Measurements from ENCODE around the gene PCDHA8.
"Not testable (repeated sequence)": the region's sequence is repeated elsewhere in the genome, so short reads cannot be mapped to it uniquely, and the experiment has no call there.

The PCDHA8 gene, protein sequence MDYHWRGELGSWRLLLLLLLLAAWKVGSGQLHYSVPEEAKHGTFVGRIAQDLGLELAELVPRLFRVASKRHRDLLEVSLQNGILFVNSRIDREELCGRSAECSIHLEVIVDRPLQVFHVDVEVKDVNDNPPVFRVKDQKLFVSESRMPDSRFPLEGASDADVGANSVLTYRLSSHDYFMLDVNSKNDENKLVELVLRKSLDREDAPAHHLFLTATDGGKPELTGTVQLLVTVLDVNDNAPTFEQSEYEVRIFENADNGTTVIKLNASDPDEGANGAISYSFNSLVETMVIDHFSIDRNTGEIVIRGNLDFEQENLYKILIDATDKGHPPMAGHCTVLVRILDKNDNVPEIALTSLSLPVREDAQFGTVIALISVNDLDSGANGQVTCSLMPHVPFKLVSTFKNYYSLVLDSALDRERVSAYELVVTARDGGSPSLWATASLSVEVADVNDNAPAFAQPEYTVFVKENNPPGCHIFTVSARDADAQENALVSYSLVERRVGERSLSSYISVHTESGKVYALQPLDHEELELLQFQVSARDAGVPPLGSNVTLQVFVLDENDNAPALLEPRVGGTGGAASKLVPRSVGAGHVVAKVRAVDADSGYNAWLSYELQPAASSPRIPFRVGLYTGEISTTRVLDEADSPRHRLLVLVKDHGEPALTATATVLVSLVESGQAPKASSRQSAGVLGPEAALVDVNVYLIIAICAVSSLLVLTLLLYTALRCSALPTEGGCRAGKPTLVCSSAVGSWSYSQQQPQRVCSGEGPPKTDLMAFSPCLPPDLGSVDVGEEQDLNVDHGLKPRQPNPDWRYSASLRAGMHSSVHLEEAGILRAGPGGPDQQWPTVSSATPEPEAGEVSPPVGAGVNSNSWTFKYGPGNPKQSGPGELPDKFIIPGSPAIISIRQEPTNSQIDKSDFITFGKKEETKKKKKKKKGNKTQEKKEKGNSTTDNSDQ

GRCh38 chr5:140840978-140841962 is at the start of gene PCDHA8:
PCDHA8 (plus strand) TSS chr5:140841187; CDS start chr5:140841322, 135 bp downstream.
- DNase-seq: no peak

DNA sequence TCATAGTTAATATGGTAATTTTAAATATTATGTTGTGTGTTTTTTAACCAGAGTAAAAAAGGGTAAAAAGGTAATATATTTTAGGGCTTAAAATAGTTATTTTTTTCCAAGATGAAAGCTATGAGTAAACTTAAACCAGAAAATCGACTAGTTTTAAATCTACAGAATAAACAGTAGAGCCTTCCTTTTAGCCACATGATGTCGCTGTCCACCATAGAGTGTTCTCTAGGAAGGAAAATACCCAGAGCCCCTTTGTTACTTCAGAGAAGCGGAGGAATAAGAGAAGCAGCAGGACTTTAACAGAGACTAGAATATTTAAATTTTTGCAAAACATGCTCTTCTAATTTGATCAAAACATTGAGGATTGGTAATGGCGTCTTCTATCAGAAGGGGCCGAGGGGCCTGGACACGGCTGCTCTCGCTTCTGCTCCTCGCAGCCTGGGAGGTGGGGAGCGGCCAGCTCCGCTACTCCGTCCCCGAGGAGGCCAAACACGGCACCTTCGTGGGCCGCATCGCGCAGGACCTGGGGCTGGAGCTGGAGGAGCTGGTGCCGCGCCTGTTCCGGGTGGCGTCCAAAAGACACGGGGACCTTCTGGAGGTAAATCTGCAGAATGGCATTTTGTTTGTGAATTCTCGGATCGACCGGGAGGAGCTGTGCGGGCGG is 46.3 kb upstream of the PCDHA8 start, which contains the start of gene PCDHA2:
Gene PCDHA2, plus strand, starts transcription at position 258 of the 664 bp plus-strand sequence.
- DNase-seq: peak; percentile 41 to 46

DNA sequence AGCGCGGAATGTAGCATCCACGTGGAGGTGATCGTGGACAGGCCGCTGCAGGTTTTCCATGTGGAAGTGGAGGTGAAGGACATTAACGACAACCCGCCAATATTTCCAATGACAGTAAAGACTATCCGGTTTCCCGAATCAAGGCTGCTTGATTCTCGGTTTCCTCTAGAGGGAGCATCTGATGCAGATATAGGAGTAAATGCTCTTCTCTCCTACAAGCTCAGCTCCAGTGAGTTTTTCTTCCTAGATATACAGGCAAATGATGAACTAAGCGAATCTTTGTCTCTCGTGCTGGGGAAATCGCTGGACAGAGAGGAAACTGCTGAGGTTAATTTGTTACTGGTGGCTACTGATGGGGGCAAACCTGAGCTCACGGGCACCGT is 45.7 kb upstream of the PCDHA8 start:
- peak; percentile 17 to 32 for DNase-seq

DNA sequence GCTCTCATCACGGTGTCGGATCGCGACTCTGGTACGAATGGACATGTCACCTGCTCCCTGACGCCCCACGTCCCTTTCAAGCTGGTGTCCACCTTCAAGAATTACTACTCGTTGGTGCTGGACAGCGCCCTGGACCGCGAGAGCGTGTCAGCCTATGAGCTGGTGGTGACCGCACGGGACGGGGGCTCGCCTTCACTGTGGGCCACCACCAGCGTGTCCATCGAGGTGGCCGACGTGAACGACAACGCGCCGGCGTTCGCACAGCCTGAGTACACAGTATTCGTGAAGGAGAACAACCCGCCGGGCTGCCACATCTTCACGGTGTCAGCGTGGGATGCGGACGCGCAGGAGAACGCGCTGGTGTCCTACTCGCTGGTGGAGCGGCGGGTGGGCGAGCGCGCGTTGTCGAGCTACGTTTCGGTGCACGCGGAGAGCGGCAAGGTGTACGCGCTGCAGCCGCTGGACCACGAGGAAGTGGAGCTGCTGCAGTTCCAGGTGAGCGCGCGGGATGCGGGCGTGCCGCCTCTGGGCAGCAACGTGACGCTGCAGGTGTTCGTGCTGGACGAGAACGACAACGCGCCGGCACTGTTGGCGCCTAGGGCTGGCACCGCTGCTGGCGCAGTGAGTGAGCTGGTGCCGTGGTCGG is 44.8 kb upstream of the PCDHA8 start:
- not testable (repeated sequence) for DNase-seq

DNA sequence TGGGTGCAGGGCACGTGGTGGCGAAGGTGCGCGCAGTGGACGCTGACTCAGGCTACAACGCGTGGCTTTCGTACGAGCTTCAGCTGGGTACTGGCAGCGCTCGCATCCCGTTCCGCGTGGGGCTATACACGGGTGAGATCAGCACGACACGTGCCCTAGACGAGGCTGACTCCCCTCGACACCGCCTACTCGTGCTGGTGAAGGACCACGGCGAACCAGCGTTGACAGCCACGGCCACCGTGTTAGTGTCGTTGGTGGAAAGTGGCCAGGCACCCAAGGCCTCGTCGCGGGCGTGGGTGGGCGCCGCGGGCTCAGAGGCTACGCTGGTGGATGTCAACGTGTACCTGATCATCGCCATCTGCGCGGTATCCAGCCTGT is 44.3 kb upstream of the PCDHA8 start:
- no peak for DNase-seq

GRCh38 chr5:140800816-140801493 is 40.0 kb upstream of the PCDHA8 start, which contains the start of gene PCDHA3:
PCDHA3 (plus strand) TSS chr5:140801057.
- DNase-seq: no peak

DNA sequence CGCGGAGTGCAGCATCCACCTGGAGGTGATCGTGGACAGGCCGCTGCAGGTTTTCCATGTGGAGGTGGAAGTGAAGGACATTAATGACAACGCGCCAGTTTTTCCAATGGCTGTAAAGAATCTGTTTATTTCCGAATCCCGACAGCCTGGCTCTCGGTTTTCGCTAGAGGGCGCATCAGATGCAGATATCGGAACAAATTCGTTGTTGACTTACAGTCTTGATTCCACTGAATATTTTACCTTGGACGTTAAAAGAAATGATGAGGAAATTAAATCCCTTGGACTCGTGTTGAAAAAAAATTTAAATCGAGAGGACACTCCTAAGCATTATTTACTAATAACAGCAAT is 39.5 kb upstream of the PCDHA8 start:
- no peak for DNase-seq

DNA sequence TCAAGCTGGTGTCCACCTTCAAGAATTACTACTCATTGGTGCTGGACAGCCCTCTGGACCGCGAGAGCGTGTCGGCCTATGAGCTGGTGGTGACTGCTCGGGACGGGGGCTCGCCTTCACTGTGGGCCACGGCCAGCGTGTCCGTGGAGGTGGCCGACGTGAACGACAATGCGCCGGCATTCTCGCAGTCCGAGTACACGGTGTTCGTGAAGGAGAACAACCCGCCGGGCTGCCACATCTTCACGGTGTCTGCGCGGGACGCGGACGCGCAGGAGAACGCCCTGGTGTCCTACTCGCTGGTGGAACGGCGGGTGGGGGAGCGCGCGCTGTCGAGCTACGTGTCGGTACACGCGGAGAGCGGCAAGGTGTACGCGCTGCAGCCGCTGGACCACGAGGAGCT is 38.6 kb upstream of the PCDHA8 start:
- DNase-seq: not testable (repeated sequence)

DNA sequence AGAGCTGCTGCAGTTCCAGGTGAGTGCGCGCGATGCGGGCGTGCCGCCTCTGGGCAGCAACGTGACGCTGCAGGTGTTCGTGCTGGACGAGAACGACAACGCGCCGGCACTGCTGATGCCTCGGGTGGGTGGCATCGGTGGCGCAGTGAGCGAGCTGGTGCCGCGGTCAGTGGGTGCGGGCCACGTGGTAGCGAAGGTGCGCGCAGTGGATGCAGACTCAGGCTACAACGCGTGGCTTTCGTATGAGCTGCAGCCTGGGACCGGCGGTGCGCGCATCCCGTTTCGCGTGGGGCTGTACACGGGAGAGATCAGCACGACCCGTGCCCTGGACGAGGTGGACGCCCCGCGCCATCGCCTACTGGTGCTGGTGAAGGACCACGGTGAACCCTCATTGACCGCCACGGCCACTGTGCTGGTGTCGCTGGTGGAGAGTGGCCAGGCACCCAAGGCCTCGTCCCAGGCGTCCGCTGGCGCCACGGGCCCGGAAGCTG is 38.2 kb upstream of the PCDHA8 start:
- DNase-seq: no peak

DNA sequence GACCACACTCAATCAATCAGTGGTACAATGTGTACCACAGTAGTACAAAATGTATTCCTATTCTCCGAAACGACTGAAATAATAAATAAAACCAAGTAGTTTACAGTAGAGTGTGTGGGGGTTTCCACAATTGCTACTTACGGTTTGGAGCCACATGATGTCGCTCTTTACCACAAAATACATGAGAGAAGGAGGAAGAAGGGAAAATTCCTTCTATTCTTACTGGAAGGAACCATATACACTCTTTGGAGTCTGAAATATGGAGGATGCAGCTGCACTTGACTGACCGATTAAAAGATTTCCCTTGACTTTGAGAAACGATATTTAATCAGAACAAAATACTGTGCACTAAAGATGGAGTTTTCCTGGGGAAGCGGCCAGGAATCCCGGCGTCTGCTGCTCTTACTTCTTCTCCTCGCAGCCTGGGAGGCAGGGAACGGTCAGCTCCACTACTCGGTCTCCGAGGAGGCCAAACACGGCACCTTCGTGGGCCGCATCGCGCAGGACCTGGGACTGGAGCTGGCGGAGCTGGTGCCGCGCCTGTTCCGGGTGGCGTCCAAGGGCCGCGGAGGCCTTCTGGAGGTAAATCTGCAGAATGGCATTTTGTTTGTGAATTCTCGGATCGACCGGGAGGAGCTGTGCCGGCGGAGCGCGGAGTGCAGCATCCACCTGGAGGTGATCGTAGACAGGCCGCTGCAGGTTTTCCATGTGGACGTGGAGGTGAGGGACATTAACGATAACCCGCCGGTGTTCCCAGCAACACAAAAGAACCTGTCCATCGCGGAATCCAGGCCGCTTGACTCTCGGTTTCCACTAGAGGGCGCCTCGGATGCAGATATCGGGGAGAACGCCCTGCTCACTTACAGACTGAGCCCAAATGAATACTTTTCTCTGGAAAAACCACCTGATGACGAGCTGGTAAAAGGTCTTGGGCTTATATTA is 33.9 kb upstream of the PCDHA8 start, which contains the start of gene PCDHA4:
Gene PCDHA4, plus strand, starts transcription at position 235 of the 942 bp plus-strand sequence.
- DNase-seq: no peak

GRCh38 chr5:140808241-140808888 is 32.6 kb upstream of the PCDHA8 start:
- DNase-seq: not testable (repeated sequence)

DNA sequence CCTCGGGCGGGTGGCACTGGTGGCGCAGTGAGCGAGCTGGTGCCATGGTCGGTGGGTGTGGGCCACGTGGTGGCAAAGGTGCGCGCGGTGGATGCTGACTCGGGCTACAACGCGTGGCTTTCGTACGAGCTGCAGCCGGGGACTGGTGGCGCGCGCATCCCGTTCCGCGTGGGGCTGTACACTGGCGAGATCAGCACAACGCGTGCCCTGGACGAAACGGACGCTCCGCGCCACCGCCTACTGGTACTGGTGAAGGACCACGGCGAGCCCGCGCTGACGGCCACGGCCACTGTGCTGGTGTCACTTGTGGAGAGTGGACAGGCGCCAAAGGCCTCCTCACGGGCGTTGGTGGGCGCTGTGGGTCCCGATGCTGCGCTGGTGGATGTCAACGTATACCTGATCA is 32.1 kb upstream of the PCDHA8 start:
- no peak for DNase-seq

DNA sequence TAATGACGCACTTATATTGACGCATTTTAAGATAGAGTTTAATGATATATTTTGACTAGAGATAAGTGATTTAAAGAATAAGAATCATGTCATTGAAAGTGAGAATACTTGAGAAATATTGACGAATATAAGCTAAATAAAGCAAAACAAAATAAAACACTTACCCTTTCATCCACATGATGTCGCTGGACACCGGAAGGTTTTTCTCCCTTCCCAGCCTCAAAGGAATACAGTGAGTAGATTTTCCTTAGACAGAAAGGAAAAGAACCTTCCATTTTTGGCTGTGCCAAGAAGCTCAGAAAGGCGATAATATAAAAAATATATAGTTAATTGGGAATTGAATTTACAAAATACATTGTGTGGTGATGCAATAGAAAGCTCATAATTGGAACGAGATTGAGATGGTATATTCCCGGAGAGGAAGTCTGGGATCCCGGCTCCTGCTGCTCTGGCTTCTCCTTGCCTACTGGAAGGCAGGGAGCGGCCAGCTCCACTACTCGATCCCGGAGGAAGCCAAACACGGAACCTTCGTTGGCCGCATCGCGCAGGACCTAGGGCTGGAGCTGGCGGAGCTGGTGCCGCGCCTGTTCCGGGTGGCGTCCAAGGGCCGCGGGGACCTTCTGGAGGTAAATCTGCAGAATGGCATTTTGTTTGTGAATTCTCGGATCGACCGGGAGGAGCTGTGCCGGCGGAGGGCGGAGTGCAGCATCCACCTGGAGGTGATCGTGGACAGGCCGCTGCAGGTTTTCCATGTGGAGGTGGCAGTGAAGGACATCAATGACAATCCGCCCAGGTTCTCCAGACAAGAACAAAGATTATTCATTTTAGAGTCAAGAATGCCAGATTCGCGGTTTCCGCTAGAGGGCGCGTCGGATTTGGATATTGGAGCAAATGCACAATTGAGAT is 19.4 kb upstream of the PCDHA8 start, which contains the start of gene PCDHA5:
Gene PCDHA5, plus strand, starts transcription at position 239 of the 906 bp plus-strand sequence.
- DNase-seq: no peak

DNA sequence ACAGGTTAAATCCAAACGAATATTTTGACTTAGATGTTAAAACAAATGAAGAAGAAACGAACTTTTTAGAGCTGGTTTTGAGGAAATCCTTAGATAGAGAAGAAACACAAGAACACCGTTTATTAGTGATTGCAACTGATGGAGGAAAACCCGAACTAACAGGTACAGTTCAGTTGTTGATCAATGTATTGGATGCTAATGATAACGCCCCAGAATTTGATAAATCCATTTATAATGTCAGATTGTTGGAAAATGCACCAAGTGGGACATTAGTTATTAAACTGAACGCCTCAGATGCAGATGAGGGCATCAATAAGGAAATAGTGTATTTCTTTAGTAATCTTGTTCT is 18.7 kb upstream of the PCDHA8 start:
- DNase-seq: no peak

- not testable (repeated sequence) for DNase-seq
Measured at GRCh38 chr5:140822969-140823368, 18.0 kb upstream of the PCDHA8 start.

DNA sequence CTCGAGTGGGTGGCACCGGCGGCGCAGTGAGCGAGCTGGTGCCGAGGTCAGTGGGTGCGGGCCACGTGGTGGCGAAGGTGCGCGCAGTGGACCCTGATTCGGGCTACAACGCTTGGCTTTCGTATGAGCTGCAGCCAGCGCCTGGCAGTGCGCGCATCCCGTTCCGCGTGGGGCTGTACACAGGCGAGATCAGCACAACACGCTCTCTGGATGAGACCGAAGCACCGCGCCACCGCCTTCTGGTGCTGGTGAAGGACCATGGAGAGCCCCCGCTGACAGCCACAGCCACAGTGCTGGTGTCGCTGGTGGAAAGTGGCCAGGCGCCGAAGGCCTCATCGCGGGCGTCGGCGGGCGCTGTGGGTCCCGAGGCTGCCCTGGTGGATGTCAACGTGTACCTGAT is 17.5 kb upstream of the PCDHA8 start:
- DNase-seq: no peak

- no peak for DNase-seq
Measured at GRCh38 chr5:140827704-140828361, 13.2 kb upstream of the PCDHA8 start, which contains the start of gene PCDHA6. PCDHA6 (plus strand) TSS chr5:140827960; CDS start chr5:140828092, 132 bp downstream.
